ENCODE results near the gene LIPJ. TPM values are rescaled to one million over a fixed set of nuclear protein-coding genes. Genes with fewer than 3 reads are reported as not detected.

LIPJ gene
- total and polyA plus RNA-seq, 2 experiments from 2014 or later: not detected

GRCh38 chr10:88592906-88593305, 6.3 kb downstream of the LIPJ start:
- no peaks in the 10 kb centered on the region for H3K36me3 ChIP-seq
- no peak for TF ChIP-seq CTCF (IDR thresholded peaks at IDR 0.05; ENCODE audit: low read depth, low read length)
- H3K9me3 ChIP-seq (ENCODE audit: low read depth): no peaks in the 10 kb centered on the region
- DNase-seq (ENCODE audit: low read depth in 1 of 2, low spot score in 1 of 2): no peak
- H3K27me3 ChIP-seq: peaks cover 25% of the 10 kb centered on the region
- no peak overlapping the region for H3K27ac ChIP-seq
- no peak overlapping the region for H3K4me3 ChIP-seq
- H3K4me1 ChIP-seq (ENCODE audit: low read depth): no peaks in the 10 kb centered on the region

GRCh38 chr10:88594482-88594881, 7.9 kb downstream of the LIPJ start:
- Histone ChIP-seq H3K27ac (no peak overlapping the region), H3K4me3 (no peak overlapping the region), H3K4me1 (ENCODE audit: low read depth) (peaks cover 5% of the 10 kb centered on the region), H3K27me3 (peaks cover 16% of the 10 kb centered on the region), H3K9me3 (ENCODE audit: low read depth) (no peaks in the 10 kb centered on the region), H3K36me3 (no peaks in the 10 kb centered on the region)
- TF ChIP-seq CTCF (IDR thresholded peaks at IDR 0.05; ENCODE audit: low read depth, low read length): no peak
- DNase-seq (ENCODE audit: low read depth in 1 of 2, low spot score in 1 of 2): no peak

- no peak for TF ChIP-seq CTCF (IDR thresholded peaks at IDR 0.05; ENCODE audit: low read depth, low read length)
- Histone ChIP-seq H3K27me3 (no peaks in the 10 kb centered on the region), H3K9me3 (ENCODE audit: low read depth) (no peaks in the 10 kb centered on the region), H3K4me3 (no peak overlapping the region), H3K27ac (no peak overlapping the region), H3K36me3 (no peaks in the 10 kb centered on the region), H3K4me1 (ENCODE audit: low read depth) (peaks cover 5% of the 10 kb centered on the region)
- no peak for DNase-seq (ENCODE audit: low read depth in 1 of 2, low spot score in 1 of 2)
These were observed 11.5 kb downstream of the LIPJ start for GRCh38 chr10:88598055-88598454.

GRCh38 chr10:88608052-88608732, 21.6 kb downstream of the LIPJ start:
- no peak overlapping the region for H3K27ac ChIP-seq
- no peak for DNase-seq (ENCODE audit: low read depth in 1 of 2, low spot score in 1 of 2)
- no peaks in the 10 kb centered on the region for H3K4me1 ChIP-seq (ENCODE audit: low read depth)
- no peaks in the 10 kb centered on the region for H3K36me3 ChIP-seq
- no peaks in the 10 kb centered on the region for H3K27me3 ChIP-seq
- no peaks in the 10 kb centered on the region for H3K9me3 ChIP-seq (ENCODE audit: low read depth)
- H3K4me3 ChIP-seq: no peak overlapping the region
- TF ChIP-seq CTCF (IDR thresholded peaks at IDR 0.05; ENCODE audit: low read depth, low read length): no peak

- no peak for DNase-seq (ENCODE audit: low read depth in 1 of 2, low spot score in 1 of 2)
- Histone ChIP-seq H3K4me1 (ENCODE audit: low read depth) (no peaks in the 10 kb centered on the region), H3K4me3 (no peak overlapping the region), H3K27me3 (no peaks in the 10 kb centered on the region), H3K36me3 (no peaks in the 10 kb centered on the region), H3K9me3 (ENCODE audit: low read depth) (no peaks in the 10 kb centered on the region), H3K27ac (no peak overlapping the region)
- TF ChIP-seq CTCF (IDR thresholded peaks at IDR 0.05; ENCODE audit: low read depth, low read length): no peak
These were observed 22.2 kb downstream of the LIPJ start for GRCh38 chr10:88608780-88609179.
